HL-60 (cell line): Measurements from ENCODE around the gene RIC3.

ENCODE experiments used
- DNase-seq, 2 experiments: peaks; one replicate each; pipeline ENCODE4 v3.0.0-alpha.2; 2010 to 2020; ENCODE audit warnings: low read depth in 1 of 2, low spot score in 1 of 2
- H3K27ac ChIP-seq: fragments of 250-450 bp; sonication (Bioruptor Pico); replicated peaks from 2 replicates; pipeline ENCODE4 v1.5.1; 2020; ENCODE audit warnings: mild to moderate bottlenecking, moderate library complexity
- H3K27me3 ChIP-seq: fragments of 250-450 bp; sonication (Bioruptor Pico); 2 replicates; pipeline ENCODE4 v1.5.1; 2021; ENCODE audit warnings: mild to moderate bottlenecking, moderate library complexity; ENCODE audit not compliant: insufficient read depth, poor library complexity, severe bottlenecking
- H3K4me3 ChIP-seq: replicated peaks from 2 replicates; pipeline ENCODE4 v1.5.1; 2011; ENCODE audit warnings: mild to moderate bottlenecking, control low read depth, low read length; ENCODE audit not compliant: insufficient read depth
- CTCF ChIP-seq: IDR thresholded peaks from one replicate; pipeline ENCODE4 v1.5.1; 2011; ENCODE audit warnings: low read length, control low read depth, inconsistent platforms; ENCODE audit not compliant: insufficient read depth
- GABPA ChIP-seq: IDR thresholded peaks from 2 replicates; pipeline ENCODE4 v1.6.1; 2012; ENCODE audit warnings: low read depth
- POLR2AphosphoS5 ChIP-seq: IDR thresholded peaks from 2 replicates; pipeline ENCODE4 v1.6.1; 2012; ENCODE audit warnings: low read depth
- REST ChIP-seq: IDR thresholded peaks from 2 replicates; pipeline ENCODE4 v1.6.1; 2012; ENCODE audit warnings: low read depth; ENCODE audit not compliant: insufficient replicate concordance
- SPI1 ChIP-seq: IDR thresholded peaks from 2 replicates; pipeline ENCODE4 v1.6.1; 2012; ENCODE audit warnings: low read depth, mild to moderate bottlenecking, borderline replicate concordance

The RIC3 gene

GRCh38 chr11:8084352-8084751 is 84.5 kb downstream of the RIC3 start:
- Histone ChIP-seq H3K27ac (no peak overlapping the region), H3K27me3 (peaks cover 31% of the 10 kb centered on the region), H3K4me3 (no peak overlapping the region)
- TF ChIP-seq POLR2AphosphoS5: no peak
- TF ChIP-seq REST: no peak
- TF ChIP-seq SPI1: no peak
- no peak for TF ChIP-seq GABPA
- TF ChIP-seq CTCF: no peak
- no peak for DNase-seq

GRCh38 chr11:8083871-8084281 is 84.9 kb downstream of the RIC3 start:
- Histone ChIP-seq H3K27me3 (peaks cover 31% of the 10 kb centered on the region), H3K27ac (no peak overlapping the region), H3K4me3 (no peak overlapping the region)
- DNase-seq: no peak
- TF ChIP-seq POLR2AphosphoS5 (no peak), CTCF (no peak), SPI1 (no peak), GABPA (no peak), REST (no peak)

GRCh38 chr11:8083088-8083395 is 85.8 kb downstream of the RIC3 start:
- no peak for DNase-seq
- Histone ChIP-seq H3K27me3 (peaks cover 31% of the 10 kb centered on the region), H3K27ac (no peak overlapping the region), H3K4me3 (no peak overlapping the region)
- TF ChIP-seq SPI1 (no peak), CTCF (no peak), REST (no peak), POLR2AphosphoS5 (no peak), GABPA (no peak)
